Muscle of leg (tissue), 11 donors: ENCODE data around the gene KCNH5. TPM values are rescaled to one million over a fixed set of nuclear protein-coding genes. Genes with fewer than 3 reads are reported as not detected.

Experiments
- DNase-seq: peaks from one replicate; pipeline ENCODE4 v3.0.0; 2013
- H3K27ac ChIP-seq: one replicate; pipeline ENCODE4 v1.5.1; 2013; ENCODE audit warnings: mild to moderate bottlenecking, low read length, control low read depth
- H3K27me3 ChIP-seq: one replicate; pipeline ENCODE4 v1.6.1; 2013; ENCODE audit warnings: low read length; ENCODE audit not compliant: control insufficient read depth, insufficient read depth
- H3K36me3 ChIP-seq: one replicate; pipeline ENCODE4 v1.6.1; 2013; ENCODE audit warnings: low read length; ENCODE audit not compliant: control insufficient read depth, insufficient read depth
- H3K4me1 ChIP-seq: one replicate; pipeline ENCODE4 v1.6.1; 2013; ENCODE audit warnings: low read length; ENCODE audit not compliant: control insufficient read depth, insufficient read depth
- H3K4me3 ChIP-seq: one replicate; pipeline ENCODE4 v1.5.1; 2013; ENCODE audit warnings: low read length, control low read depth
- H3K9me3 ChIP-seq: replicated peaks from 2 replicates; pipeline ENCODE4 v1.6.1; 2013; ENCODE audit warnings: low read depth, low read length; ENCODE audit not compliant: control insufficient read depth
- WGBS: methylation state at CpG from one replicate; pipeline ENCODE4 v1.1.5; 2013; ENCODE audit warnings: missing lambda C conversion rate; ENCODE audit not compliant: insufficient coverage; 5-methylcytosine and 5-hydroxymethylcytosine counted together
- polyA plus RNA-seq, 8 donors: library from polyadenylated mRNA; unstranded; fragments of 120-200 nt; gene quantifications; one replicate each; pipeline versions ENCODE4 v1.2.1 to v1.2.3, GENCODE V29; 2013; ENCODE audit warnings: inconsistent platforms in 1 of 8, low replicate concordance in 1 of 8; ENCODE audit not compliant: insufficient read length in 8 of 8, insufficient read depth in 1 of 8
- total RNA-seq: library from RNA; stranded (reverse); fragments of 120-200 nt; gene quantifications from one replicate; pipeline ENCODE4 v1.2.4, GENCODE V29; 2013

The KCNH5 gene
- total and polyA plus RNA-seq, 9 donors: 0.04 to 0.17 (median 0.05) TPM

- no peaks in the 10 kb centered on the region for H3K4me1 ChIP-seq
- H3K27me3 ChIP-seq: no peaks in the 10 kb centered on the region
- DNase-seq: no peak
Measured at GRCh38 chr14:62734831-62735230, 310.4 kb downstream of the KCNH5 start.

GRCh38 chr14:62722406-62722805 lies 322.9 kb downstream of the KCNH5 start:
- H3K27ac ChIP-seq: no peak overlapping the region
- no peaks in the 10 kb centered on the region for H3K36me3 ChIP-seq
- WGBS: no CpG with 5 or more reads among the region's 2 CpGs
- H3K9me3 ChIP-seq: no peaks in the 10 kb centered on the region
- H3K4me3 ChIP-seq: no peak overlapping the region
- H3K4me1 ChIP-seq: no peaks in the 10 kb centered on the region
- H3K27me3 ChIP-seq: no peaks in the 10 kb centered on the region
- DNase-seq: no peak

More at GRCh38 chr14:62734831-62735230, 310.4 kb downstream of the KCNH5 start:
- Histone ChIP-seq H3K9me3 (no peaks in the 10 kb centered on the region), H3K36me3 (no peaks in the 10 kb centered on the region), H3K4me3 (no peak overlapping the region), H3K27ac (no peak overlapping the region)
- no CpG with 5 or more reads among the region's 2 CpGs for WGBS

GRCh38 chr14:62718629-62719028 lies 326.6 kb downstream of the KCNH5 start:
- Histone ChIP-seq H3K4me3 (no peak overlapping the region), H3K4me1 (no peaks in the 10 kb centered on the region), H3K27me3 (no peaks in the 10 kb centered on the region), H3K27ac (no peak overlapping the region), H3K9me3 (no peaks in the 10 kb centered on the region), H3K36me3 (no peaks in the 10 kb centered on the region)
- no peak for DNase-seq
- no CpG with 5 or more reads among the region's 1 CpG for WGBS

- no peak overlapping the region for H3K4me3 ChIP-seq
- no peak overlapping the region for H3K27ac ChIP-seq
- WGBS: 20% methylated on average over 1 of the region's 7 CpGs
- H3K36me3 ChIP-seq: no peaks in the 10 kb centered on the region
- no peaks in the 10 kb centered on the region for H3K27me3 ChIP-seq
- H3K4me1 ChIP-seq: no peaks in the 10 kb centered on the region
- no peak for DNase-seq
- no peaks in the 10 kb centered on the region for H3K9me3 ChIP-seq
Measured at GRCh38 chr14:62711351-62712023, 333.8 kb downstream of the KCNH5 start.

GRCh38 chr14:62710811-62711210 lies 334.4 kb downstream of the KCNH5 start:
- Histone ChIP-seq H3K36me3 (no peaks in the 10 kb centered on the region), H3K27ac (no peak overlapping the region), H3K9me3 (no peaks in the 10 kb centered on the region), H3K27me3 (no peaks in the 10 kb centered on the region), H3K4me1 (no peaks in the 10 kb centered on the region), H3K4me3 (no peak overlapping the region)
- no peak for DNase-seq

- no peaks in the 10 kb centered on the region for H3K36me3 ChIP-seq
- no CpG with 5 or more reads among the region's 3 CpGs for WGBS
- H3K9me3 ChIP-seq: no peaks in the 10 kb centered on the region
Measured at GRCh38 chr14:62709773-62710172, 335.5 kb downstream of the KCNH5 start.

GRCh38 chr14:62706217-62706616 lies 339.0 kb downstream of the KCNH5 start:
- Histone ChIP-seq H3K27ac (no peak overlapping the region), H3K9me3 (no peaks in the 10 kb centered on the region), H3K4me1 (no peaks in the 10 kb centered on the region), H3K4me3 (no peak overlapping the region), H3K27me3 (no peaks in the 10 kb centered on the region), H3K36me3 (no peaks in the 10 kb centered on the region)
- DNase-seq: no peak
- WGBS: no CpG with 5 or more reads among the region's 2 CpGs

More at GRCh38 chr14:62709773-62710172, 335.5 kb downstream of the KCNH5 start:
- DNase-seq: no peak
- Histone ChIP-seq H3K4me1 (no peaks in the 10 kb centered on the region), H3K4me3 (no peak overlapping the region), H3K27ac (no peak overlapping the region), H3K27me3 (no peaks in the 10 kb centered on the region)

GRCh38 chr14:62697461-62697860 lies 347.8 kb downstream of the KCNH5 start:
- WGBS: no CpG with 5 or more reads among the region's 1 CpG
- no peak for DNase-seq
- no peaks in the 10 kb centered on the region for H3K27me3 ChIP-seq
- no peaks in the 10 kb centered on the region for H3K9me3 ChIP-seq
- H3K4me1 ChIP-seq: no peaks in the 10 kb centered on the region
- no peak overlapping the region for H3K27ac ChIP-seq
- no peaks in the 10 kb centered on the region for H3K36me3 ChIP-seq
- H3K4me3 ChIP-seq: no peak overlapping the region

GRCh38 chr14:62696929-62697328 lies 348.3 kb downstream of the KCNH5 start:
- Histone ChIP-seq H3K27me3 (no peaks in the 10 kb centered on the region), H3K36me3 (no peaks in the 10 kb centered on the region), H3K9me3 (no peaks in the 10 kb centered on the region), H3K27ac (no peak overlapping the region), H3K4me3 (no peak overlapping the region), H3K4me1 (no peaks in the 10 kb centered on the region)
- DNase-seq: no peak
- 71% methylated on average over 1 of the region's 4 CpGs for WGBS

GRCh38 chr14:62696331-62696924 lies 348.8 kb downstream of the KCNH5 start:
- WGBS: 40% methylated on average over 1 of the region's 5 CpGs
- Histone ChIP-seq H3K27ac (no peak overlapping the region), H3K27me3 (no peaks in the 10 kb centered on the region), H3K4me3 (no peak overlapping the region), H3K36me3 (no peaks in the 10 kb centered on the region), H3K4me1 (no peaks in the 10 kb centered on the region), H3K9me3 (no peaks in the 10 kb centered on the region)
- no peak for DNase-seq
